ENCODE measurements around the gene LRRIQ1. TPM values are rescaled to one million over a fixed set of nuclear protein-coding genes. Genes with fewer than 3 reads are reported as not detected.

The LRRIQ1 gene
- total and polyA plus RNA-seq, 2 donors (not counting 1 experiment from before 2014, with no cell fraction given), result not detected

- H3K9ac ChIP-seq (ENCODE audit: low read length), result no peak overlapping the region
- H3K27me3 ChIP-seq (replicated peaks in 1 of 4; ENCODE audit: control extremely low read depth in 1 of 4, control insufficient read depth in 3 of 4, insufficient read depth in 4 of 4, low read length in 3 of 4), result no peaks in the 10 kb centered on the region
- ChIA-PET POLR2A (no interaction called here), CTCF (no interaction called here)
- Mint-ChIP-seq H3K4me3 (no peak overlapping the region), H3K4me1 (no peaks in the 10 kb centered on the region), H3K9me3 (ENCODE audit: insufficient read depth) (no peaks in the 10 kb centered on the region), H3K27me3 (no peaks in the 10 kb centered on the region), H3K27ac (no peak overlapping the region)
- no peaks in the 10 kb centered on the region for H3K79me2 ChIP-seq (ENCODE audit: control insufficient read depth, insufficient read depth, low read length)
- intact Hi-C loops (cut with micrococcal nuclease), result no loop called here
- H4K20me1 ChIP-seq (ENCODE audit: control insufficient read depth, insufficient read depth, low read length, poor library complexity, severe bottlenecking), result no peaks in the 10 kb centered on the region
- H3K4me2 ChIP-seq (replicated peaks; ENCODE audit: low read depth, low read length, poor library complexity, severe bottlenecking), result no peak overlapping the region
- ATAC-seq (ENCODE audit: low read depth) (no peak), DNase-seq (no peak)
- WGBS (ENCODE audit: insufficient coverage), result no CpG with 5 or more reads among the region's 5 CpGs
- TF ChIP-seq CTCF (IDR thresholded peaks at IDR 0.05), result no peak
- H3K4me1 ChIP-seq (ENCODE audit: control insufficient read depth in 2 of 2, insufficient read depth in 2 of 2, low read length in 2 of 2), result no peaks in the 10 kb centered on the region
- no peaks in the 10 kb centered on the region for H3K9me3 ChIP-seq (ENCODE audit: control extremely low read depth in 1 of 3, control insufficient read depth in 2 of 3, insufficient read depth in 1 of 3, low read length in 2 of 3)
- H2AFZ ChIP-seq (ENCODE audit: insufficient read depth, low read depth, low read length, poor library complexity, severe bottlenecking), result no peak overlapping the region
- no peaks in the 10 kb centered on the region for H3K36me3 ChIP-seq (replicated peaks in 1 of 2; ENCODE audit: control extremely low read depth in 1 of 2, control insufficient read depth in 1 of 2, extremely low read depth in 1 of 2, insufficient read depth in 2 of 2, low read length in 1 of 2)
- H3K27ac ChIP-seq (ENCODE audit: low read length in 2 of 2), result no peak overlapping the region
- no peak overlapping the region for H3K4me3 ChIP-seq (ENCODE audit: control extremely low read depth in 1 of 5, extremely low read depth in 1 of 5, insufficient read depth in 1 of 5, low read depth in 2 of 5, low read length in 4 of 5)
Observed at GRCh38 chr12:85085066-85085465, 48.9 kb downstream of the LRRIQ1 start.

DNA sequence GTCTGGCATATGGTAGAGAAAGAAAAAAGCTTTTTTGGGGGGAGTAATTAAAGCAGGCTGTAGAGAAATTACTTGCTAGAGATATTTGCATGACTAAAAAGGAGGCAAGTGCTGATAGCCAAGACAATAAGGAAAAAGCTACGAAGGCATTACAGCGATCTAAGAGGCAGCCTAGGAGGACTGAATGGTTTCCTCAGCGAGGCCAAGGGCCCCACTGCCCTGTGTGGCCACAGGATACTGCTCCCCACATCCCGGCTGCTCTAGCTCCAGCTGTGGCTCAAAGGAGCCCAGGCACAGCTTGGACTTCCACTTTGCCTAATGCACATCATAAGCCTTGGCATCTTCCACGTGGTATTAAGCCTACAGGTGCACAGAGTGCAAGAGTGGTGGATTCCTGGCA lies 53.6 kb downstream of the LRRIQ1 start:
- Histone ChIP-seq H3K9me3 (ENCODE audit: control extremely low read depth in 1 of 3, control insufficient read depth in 2 of 3, insufficient read depth in 1 of 3, low read length in 2 of 3) (no peaks in the 10 kb centered on the region), H2AFZ (ENCODE audit: insufficient read depth, low read depth, low read length, poor library complexity, severe bottlenecking) (no peak overlapping the region), H4K20me1 (ENCODE audit: control insufficient read depth, insufficient read depth, low read length, poor library complexity, severe bottlenecking) (no peaks in the 10 kb centered on the region), H3K27ac (ENCODE audit: low read length in 2 of 2) (no peak overlapping the region), H3K36me3 (replicated peaks in 1 of 2; ENCODE audit: control extremely low read depth in 1 of 2, control insufficient read depth in 1 of 2, extremely low read depth in 1 of 2, insufficient read depth in 2 of 2, low read length in 1 of 2) (no peaks in the 10 kb centered on the region), H3K4me3 (ENCODE audit: control extremely low read depth in 1 of 5, extremely low read depth in 1 of 5, insufficient read depth in 1 of 5, low read depth in 2 of 5, low read length in 4 of 5) (no peak overlapping the region), H3K79me2 (ENCODE audit: control insufficient read depth, insufficient read depth, low read length) (no peaks in the 10 kb centered on the region), H3K9ac (ENCODE audit: low read length) (no peak overlapping the region), H3K4me1 (ENCODE audit: control insufficient read depth in 2 of 2, insufficient read depth in 2 of 2, low read length in 2 of 2) (no peaks in the 10 kb centered on the region), H3K4me2 (replicated peaks; ENCODE audit: low read depth, low read length, poor library complexity, severe bottlenecking) (no peak overlapping the region), H3K27me3 (replicated peaks in 1 of 4; ENCODE audit: control extremely low read depth in 1 of 4, control insufficient read depth in 3 of 4, insufficient read depth in 4 of 4, low read length in 3 of 4) (no peaks in the 10 kb centered on the region)
- ChIA-PET CTCF (no interaction called here), POLR2A (no interaction called here)
- Mint-ChIP-seq H3K27ac (no peak overlapping the region), H3K27me3 (no peaks in the 10 kb centered on the region), H3K9me3 (ENCODE audit: insufficient read depth) (no peaks in the 10 kb centered on the region), H3K4me1 (no peaks in the 10 kb centered on the region), H3K4me3 (no peak overlapping the region)
- DNase-seq (no peak), ATAC-seq (ENCODE audit: low read depth) (no peak)
- WGBS (ENCODE audit: insufficient coverage), result 70% methylated on average over 5 of the region's 5 CpGs
- TF ChIP-seq CTCF (IDR thresholded peaks at IDR 0.05) (no peak), EZH2 (IDR thresholded peaks at IDR 0.05; ENCODE audit: borderline replicate concordance, insufficient read depth, low read depth, low read length, poor library complexity, severe bottlenecking) (no peak)
- intact Hi-C loops (cut with micrococcal nuclease), result no loop called here
